Smooth muscle cell of the brain vasculature (primary cell): ENCODE data around the gene HEXB.

Experiments
- DNase-seq: peaks from one replicate; pipeline ENCODE4 v3.0.0-alpha.2; 2012; ENCODE audit warnings: low read depth, low spot score

HEXB gene

GRCh38 chr5:74684900-74685851 is at the start of gene HEXB:
Gene HEXB (plus strand): TSS chr5:74685233. CDS start chr5:74685261, 28 bp downstream.
- DNase-seq: peak; percentile 52

DNA sequence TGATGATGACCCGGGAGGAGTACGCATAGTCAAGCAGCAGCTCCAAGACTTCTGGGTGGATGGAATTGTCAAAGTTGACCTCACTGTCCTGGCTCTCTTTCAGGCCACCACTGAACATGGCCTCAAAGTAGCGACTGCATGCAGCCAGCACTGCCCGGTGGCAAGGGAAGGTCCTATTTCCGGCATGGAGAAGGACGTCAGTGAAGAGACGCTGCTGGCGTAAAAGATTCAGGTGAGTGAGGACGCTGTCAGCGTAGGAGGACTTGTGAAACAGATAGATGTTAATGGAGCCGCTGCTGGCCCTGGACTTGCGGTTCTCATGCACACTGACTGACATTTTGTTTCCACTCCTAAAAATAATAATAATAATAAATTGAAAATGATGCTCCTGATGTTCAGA is 48.9 kb upstream of the HEXB start:
- no peak for DNase-seq

GRCh38 chr5:74636552-74636951 is 48.5 kb upstream of the HEXB start:
- DNase-seq: no peak

GRCh38 chr5:74638544-74638969 is 46.5 kb upstream of the HEXB start:
- no peak for DNase-seq

DNA sequence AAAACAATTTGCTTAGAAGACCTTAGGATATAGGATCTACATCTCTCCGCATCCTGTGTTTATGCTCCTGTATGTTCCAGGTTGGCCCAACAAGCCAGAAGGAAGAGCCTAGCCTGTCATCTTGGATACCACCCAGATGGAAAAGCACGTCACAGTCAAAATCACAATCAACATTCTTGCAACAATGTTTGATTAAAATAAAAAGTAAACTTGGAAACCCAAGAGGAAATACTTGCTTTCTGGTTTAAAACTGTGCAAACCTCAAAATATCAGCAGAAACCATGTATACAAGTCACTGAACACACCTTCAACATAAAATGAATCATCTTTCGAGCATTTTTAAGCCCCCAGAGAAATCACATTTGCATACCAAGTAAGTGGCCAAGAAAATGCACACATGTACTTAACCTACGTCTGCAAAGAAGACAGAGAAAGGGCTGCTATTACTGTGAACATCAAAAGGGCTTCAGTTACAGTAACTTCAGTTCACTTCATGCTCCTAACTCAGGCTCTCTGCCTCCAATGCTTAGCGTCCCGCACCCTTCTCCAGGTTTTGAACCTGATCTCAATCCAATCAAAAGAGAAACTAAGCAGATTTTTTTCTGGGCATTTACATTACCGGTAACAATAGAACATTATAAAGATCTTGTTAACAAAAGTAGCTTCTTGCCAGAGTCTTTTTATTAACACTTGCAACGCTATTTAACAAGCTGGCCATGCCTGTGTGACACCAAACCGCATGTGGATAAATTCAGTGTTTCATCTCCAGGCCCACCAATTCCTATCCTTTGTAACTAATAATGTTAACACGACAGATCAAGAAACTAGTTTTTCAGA is 45.8 kb upstream of the HEXB start:
- DNase-seq: no peak

GRCh38 chr5:74639807-74640449 is 45.1 kb upstream of the HEXB start:
- DNase-seq: no peak

GRCh38 chr5:74640450-74640953 is 44.5 kb upstream of the HEXB start, which contains the start of gene ENC1:
Gene ENC1 (minus strand): TSS chr5:74640728. CDS start chr5:74636485, 4,243 bp downstream.
- DNase-seq: peak; percentile 76

DNA sequence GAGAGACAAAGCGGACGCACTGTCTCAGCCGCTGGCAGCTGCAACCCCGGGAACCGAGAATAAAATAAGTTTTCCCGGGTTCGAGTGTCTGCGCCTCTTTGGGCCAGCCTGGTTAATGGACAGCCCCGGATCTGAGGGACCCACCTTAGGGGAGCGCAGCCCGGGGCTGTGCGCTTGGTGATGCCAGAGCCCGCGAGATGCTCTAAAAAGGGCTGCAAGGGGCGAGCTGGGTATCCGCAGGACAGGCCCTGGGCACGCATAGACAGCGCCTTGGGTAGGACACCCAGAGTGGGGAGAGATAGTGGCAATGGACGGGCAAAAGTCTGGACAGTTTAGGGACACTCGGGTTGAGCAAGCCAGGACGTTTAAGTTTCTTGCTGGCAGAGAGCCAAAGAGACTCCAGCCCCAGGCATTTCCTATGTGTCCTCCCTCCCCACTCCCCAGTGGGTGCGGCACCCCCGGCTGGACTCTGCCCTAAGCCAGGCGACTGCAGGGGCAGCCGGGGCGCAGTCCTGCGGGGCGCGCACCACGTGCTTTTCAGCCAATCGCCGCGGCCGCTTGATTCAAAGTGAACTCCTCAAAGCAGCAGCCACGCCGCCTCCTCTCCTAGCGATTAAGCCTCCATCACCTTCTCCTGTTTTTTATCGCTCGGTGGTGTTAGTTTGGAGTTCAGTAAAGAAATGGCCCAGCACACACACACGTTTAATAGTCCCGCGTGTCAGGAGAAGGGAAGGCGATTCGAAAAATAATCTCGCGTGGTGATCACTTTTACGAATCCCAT is 43.9 kb upstream of the HEXB start:
- no peak for DNase-seq

DNA sequence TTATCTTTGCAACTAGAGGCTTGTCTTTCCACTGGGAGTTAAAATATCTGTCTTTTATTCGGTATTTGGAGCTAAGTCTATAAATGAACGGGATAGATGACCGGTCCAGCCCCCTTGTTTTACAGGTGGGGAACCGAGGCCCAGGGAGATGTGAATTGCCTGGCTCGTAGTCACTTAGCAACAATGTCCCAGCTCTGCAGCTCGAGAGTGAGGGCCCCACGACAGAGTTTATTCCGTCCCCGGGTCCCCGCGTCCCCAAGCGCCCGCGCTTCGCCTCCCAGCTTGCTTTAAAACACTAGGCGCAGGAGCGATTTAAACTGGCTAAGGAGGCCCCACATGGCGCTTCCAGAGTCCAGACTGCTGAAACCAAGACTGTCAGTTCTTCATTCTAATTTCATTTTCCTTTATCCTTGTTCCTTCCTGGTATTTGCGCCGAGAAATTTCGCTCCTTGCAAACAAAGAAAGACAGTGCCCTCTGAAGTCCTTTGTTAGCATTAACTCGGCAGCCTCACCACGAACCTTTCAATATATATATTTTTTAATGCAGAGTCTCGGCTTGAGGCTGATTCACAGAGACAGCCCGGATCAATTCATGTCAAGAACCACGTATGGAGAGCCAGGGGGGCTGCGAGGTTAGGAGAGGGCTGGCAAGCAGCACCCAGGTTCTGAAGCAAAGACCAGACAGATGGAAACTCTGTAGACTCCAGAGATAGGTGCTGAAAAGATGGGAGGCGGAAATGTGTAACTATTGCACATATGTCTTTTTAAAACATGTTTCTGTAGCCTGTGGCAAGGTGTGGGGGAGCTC is 43.1 kb upstream of the HEXB start:
- peak; percentile 67 for DNase-seq

GRCh38 chr5:74642543-74642863 is 42.5 kb upstream of the HEXB start:
- DNase-seq: no peak

DNA sequence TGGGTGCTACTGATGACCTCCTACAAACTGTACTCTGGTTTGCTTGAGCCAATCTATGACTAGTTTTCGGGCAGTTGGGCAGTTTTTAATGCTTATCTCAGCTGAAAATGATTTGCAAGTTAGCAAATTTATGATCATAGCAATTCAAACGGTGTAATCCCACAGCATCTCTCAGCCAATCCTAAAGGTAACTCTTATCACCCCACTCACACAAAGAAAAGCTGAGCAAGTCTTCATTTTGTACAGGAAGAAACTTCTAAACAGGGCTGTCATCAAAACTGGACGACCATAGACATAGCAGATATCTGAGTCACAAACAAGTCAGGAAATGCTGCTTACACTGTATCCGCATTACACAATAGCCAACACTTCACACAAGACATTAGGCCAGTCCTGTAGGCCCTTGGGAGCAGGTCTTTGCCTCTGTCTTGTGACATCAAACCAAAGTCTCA is 41.9 kb upstream of the HEXB start:
- DNase-seq: no peak

DNA sequence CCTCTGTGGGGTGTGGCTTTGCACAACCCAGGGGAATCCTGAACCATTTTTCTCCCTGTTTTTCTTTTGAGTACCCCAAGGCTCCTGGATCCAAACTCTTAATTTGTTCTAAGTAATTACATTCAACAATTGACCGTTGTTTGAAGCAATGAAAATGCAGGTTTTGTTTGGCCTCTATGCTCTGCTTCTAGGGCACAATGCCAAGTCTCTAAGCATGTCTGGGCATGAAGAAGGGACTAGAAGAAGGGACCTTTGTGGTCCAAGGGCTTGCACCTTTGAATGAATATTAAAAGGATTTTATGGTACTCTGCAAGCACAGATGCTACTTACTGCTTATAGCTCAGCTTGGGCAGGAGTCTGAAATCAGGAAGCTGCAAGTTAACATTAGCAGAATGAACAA is 37.9 kb upstream of the HEXB start:
- no peak for DNase-seq

DNA sequence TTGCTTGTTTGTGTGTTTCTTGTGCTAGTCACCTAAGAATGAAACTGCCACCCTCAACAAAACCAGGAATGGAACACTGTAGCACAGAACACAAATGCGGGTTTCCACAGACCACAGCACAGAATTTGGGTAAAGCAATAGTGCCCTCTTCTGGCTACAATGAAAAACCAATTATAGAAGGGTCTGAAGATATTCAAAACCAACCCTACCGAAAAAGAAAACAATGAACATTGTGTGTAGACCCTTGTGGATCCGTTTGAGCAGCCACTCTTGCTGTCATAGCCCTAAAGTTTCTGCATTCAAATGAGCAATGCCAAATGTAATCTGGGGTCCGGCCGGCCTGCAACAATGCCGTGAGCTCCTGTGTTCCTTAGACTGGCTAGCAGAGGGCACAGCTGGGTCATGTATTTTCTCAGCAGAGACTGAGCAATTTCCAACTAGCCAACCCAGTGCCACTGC is 36.2 kb upstream of the HEXB start:
- no peak for DNase-seq

DNA sequence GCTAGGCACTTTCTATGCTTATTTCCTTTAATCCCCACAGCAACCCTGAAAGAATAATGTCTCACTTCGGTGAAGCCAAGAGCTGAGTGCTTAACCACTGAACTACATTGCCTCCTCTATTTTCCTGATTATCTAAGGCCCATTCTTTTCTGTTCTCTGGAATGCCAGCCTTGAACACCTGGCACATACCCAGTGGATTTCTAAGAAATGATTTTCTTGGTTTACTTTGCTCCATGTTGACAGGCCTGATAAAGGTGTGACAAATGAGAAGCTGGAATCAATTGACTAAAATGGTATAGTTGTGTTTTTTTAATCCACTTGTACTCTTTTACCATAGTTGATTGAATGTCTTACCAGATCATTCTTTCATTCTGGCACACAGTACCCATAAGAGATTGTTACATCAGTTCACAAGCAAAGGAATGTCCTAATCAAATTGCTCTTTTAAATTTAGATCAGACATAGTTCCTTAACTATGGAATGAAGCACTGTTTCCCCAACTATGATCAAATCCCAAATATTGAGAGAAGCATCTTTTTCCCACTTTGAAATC is 35.5 kb upstream of the HEXB start:
- DNase-seq: no peak

DNA sequence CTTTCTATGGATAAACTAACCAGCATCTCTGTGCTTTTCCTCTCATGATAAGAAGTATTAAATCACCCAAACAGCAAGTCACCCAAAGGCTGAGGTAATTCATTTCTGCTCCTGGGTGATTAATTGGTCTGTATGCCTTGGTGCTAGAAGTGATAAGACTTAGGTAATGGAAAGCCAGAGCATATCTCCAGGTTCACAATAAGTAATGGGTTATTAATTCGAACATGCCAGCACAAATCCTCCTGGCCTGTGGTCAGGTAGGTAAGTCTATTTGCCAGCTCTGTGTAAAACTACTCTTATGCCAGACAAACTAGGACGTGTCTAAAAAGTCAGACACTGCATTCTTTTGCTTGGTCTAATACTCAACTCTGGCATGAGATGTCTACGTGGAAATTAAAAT is 33.3 kb upstream of the HEXB start:
- no peak for DNase-seq

- no peak for DNase-seq
These were observed 32.5 kb upstream of the HEXB start for GRCh38 chr5:74652576-74652975.

GRCh38 chr5:74653991-74654390 is 31.0 kb upstream of the HEXB start:
- no peak for DNase-seq

- DNase-seq: no peak
These were observed 29.8 kb upstream of the HEXB start for GRCh38 chr5:74655206-74655605.

DNA sequence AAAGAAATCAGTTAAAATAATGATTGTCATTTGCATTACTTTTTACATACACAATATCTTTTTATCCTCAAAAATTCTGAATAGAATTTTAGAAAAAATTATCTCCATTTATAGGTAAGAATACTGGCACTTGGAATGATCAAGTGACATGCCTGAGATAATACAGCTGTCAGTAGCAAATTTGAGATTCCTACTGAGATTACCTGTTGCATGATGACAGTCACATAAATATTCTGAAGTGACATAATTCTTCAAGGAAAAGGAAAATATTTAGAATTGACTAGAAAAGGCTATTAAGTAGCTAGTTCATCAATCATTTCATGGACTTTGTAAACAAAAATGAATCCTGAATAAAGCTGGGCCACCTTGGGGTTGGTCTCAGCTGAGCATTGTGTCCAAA is 29.3 kb upstream of the HEXB start:
- no peak for DNase-seq

GRCh38 chr5:74657165-74657564 is 27.9 kb upstream of the HEXB start:
- DNase-seq: no peak
